ENCODE results near the gene LRRC37A3. TPM values are rescaled to one million over a fixed set of nuclear protein-coding genes. Genes with fewer than 3 reads are reported as not detected.

The LRRC37A3 gene
- total RNA-seq, 1 experiment from 2014 or later: 5.8 TPM

DNA sequence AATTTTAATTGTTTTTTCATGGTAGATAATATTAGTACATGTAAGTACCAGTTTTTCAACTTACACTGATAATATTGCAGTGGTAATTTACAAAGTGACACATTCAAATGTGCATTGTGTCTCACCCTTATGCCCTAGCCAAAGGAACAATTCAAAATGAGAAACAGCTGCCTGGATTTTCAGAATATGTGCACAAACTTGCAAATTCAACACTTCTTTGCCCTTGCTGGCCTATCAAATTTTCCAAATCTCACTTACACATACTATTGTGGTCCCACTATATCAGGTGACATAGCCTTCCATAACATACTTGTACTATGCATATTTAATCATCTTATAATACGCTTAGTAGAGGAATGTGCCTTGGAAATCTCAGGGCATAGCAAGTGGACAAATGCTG lies 32.6 kb upstream of the LRRC37A3 start:
- TF ChIP-seq, protein P1, sequence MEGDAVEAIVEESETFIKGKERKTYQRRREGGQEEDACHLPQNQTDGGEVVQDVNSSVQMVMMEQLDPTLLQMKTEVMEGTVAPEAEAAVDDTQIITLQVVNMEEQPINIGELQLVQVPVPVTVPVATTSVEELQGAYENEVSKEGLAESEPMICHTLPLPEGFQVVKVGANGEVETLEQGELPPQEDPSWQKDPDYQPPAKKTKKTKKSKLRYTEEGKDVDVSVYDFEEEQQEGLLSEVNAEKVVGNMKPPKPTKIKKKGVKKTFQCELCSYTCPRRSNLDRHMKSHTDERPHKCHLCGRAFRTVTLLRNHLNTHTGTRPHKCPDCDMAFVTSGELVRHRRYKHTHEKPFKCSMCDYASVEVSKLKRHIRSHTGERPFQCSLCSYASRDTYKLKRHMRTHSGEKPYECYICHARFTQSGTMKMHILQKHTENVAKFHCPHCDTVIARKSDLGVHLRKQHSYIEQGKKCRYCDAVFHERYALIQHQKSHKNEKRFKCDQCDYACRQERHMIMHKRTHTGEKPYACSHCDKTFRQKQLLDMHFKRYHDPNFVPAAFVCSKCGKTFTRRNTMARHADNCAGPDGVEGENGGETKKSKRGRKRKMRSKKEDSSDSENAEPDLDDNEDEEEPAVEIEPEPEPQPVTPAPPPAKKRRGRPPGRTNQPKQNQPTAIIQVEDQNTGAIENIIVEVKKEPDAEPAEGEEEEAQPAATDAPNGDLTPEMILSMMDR (IDR thresholded peaks at IDR 0.05; ENCODE audit: insufficient read depth in 1 of 2, low read depth in 1 of 2, low read length in 1 of 2, severe bottlenecking in 1 of 2, unreplicated experiment in 1 of 2): no peak
- BruUV-seq (replicated peaks): no TSS peak
- no peak overlapping the region for H3K4me3 Mint-ChIP-seq (ENCODE audit: unreplicated experiment)
- H3K4me3 ChIP-seq (ENCODE audit: low read depth, low read length): no peak overlapping the region
- no peaks in the 10 kb centered on the region for H3K27me3 ChIP-seq (replicated peaks; ENCODE audit: control insufficient read depth, insufficient read depth, low read length)
- H3K4me1 ChIP-seq: no peaks in the 10 kb centered on the region
- H3K36me3 Mint-ChIP-seq (ENCODE audit: insufficient read depth, unreplicated experiment): no peaks in the 10 kb centered on the region
- intact Hi-C loops (cut with micrococcal nuclease; ENCODE audit: unreplicated experiment): no loop called here
- H3K27me3 Mint-ChIP-seq (ENCODE audit: insufficient read depth, unreplicated experiment): no peaks in the 10 kb centered on the region
- H3K4me1 Mint-ChIP-seq (ENCODE audit: low read depth, unreplicated experiment): no peaks in the 10 kb centered on the region
- no peak for DNase-seq
- H3K36me3 ChIP-seq (ENCODE audit: control insufficient read depth, insufficient read depth, low read length): no peaks in the 10 kb centered on the region
- H3K9me3 ChIP-seq: no peaks in the 10 kb centered on the region
- ChIA-PET CTCF (no interaction called here), POLR2A (no interaction called here)
- no peaks in the 10 kb centered on the region for H3K9me3 Mint-ChIP-seq (ENCODE audit: unreplicated experiment)
- H3K27ac Mint-ChIP-seq (ENCODE audit: unreplicated experiment): no peak overlapping the region

DNA sequence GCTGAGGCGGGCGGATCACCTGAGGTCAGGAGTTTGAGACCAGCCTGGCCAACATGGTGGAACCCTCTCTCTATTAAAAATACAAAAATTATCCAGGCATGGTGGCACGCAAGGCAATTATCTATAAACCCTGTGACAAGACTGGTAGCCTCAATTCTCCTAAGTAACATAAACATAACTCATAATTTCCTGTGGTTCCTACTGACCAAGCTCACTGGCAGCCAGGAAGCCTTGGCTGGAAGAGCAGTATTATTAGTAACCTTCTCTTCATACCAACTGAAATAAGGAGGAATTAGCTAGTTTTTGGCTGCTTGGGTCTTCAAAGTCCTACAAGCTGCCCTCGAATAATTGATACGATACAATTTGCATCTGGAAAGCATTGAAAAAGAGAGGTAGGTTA lies 31.6 kb upstream of the LRRC37A3 start:
- Histone ChIP-seq H3K4me1 (no peaks in the 10 kb centered on the region), H3K4me3 (ENCODE audit: low read depth, low read length) (no peak overlapping the region), H3K36me3 (ENCODE audit: control insufficient read depth, insufficient read depth, low read length) (no peaks in the 10 kb centered on the region), H3K9me3 (no peaks in the 10 kb centered on the region), H3K27me3 (replicated peaks; ENCODE audit: control insufficient read depth, insufficient read depth, low read length) (no peaks in the 10 kb centered on the region)
- Mint-ChIP-seq H3K27me3 (ENCODE audit: insufficient read depth, unreplicated experiment) (no peaks in the 10 kb centered on the region), H3K27ac (ENCODE audit: unreplicated experiment) (no peak overlapping the region), H3K36me3 (ENCODE audit: insufficient read depth, unreplicated experiment) (no peaks in the 10 kb centered on the region), H3K4me1 (ENCODE audit: low read depth, unreplicated experiment) (no peaks in the 10 kb centered on the region), H3K4me3 (ENCODE audit: unreplicated experiment) (no peak overlapping the region), H3K9me3 (ENCODE audit: unreplicated experiment) (no peaks in the 10 kb centered on the region)
- ChIA-PET POLR2A (no interaction called here), CTCF (no interaction called here)
- TF ChIP-seq, protein P1 (IDR thresholded peaks at IDR 0.05; ENCODE audit: insufficient read depth in 1 of 2, low read depth in 1 of 2, low read length in 1 of 2, severe bottlenecking in 1 of 2, unreplicated experiment in 1 of 2): no peak
- intact Hi-C loops (cut with micrococcal nuclease; ENCODE audit: unreplicated experiment): no loop called here
- DNase-seq: no peak
- no TSS peak for BruUV-seq (replicated peaks)

DNA sequence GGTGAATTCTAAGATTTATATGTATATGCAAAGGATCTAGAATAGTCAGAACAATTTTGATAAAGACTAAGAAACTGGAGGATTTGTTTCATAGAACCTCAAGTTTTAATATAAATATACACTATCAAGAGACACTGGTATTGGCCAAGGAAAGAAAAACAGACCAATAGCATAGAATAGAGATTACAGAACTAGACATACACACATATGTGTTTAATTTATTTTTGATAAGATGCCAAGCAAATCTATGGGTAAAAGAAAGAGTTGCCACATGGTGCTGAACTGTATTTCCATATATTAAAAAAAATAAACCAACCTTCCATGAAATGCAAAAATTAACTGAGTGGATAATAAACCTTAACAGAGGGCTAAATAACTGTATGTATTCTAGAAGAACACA lies 27.9 kb upstream of the LRRC37A3 start:
- Mint-ChIP-seq H3K4me1 (ENCODE audit: low read depth, unreplicated experiment) (no peaks in the 10 kb centered on the region), H3K27me3 (ENCODE audit: insufficient read depth, unreplicated experiment) (no peaks in the 10 kb centered on the region), H3K4me3 (ENCODE audit: unreplicated experiment) (no peak overlapping the region), H3K27ac (ENCODE audit: unreplicated experiment) (no peak overlapping the region), H3K36me3 (ENCODE audit: insufficient read depth, unreplicated experiment) (peaks cover 2% of the 10 kb centered on the region), H3K9me3 (ENCODE audit: unreplicated experiment) (no peaks in the 10 kb centered on the region)
- TF ChIP-seq, protein P1 (IDR thresholded peaks at IDR 0.05; ENCODE audit: insufficient read depth in 1 of 2, low read depth in 1 of 2, low read length in 1 of 2, severe bottlenecking in 1 of 2, unreplicated experiment in 1 of 2): no peak
- Histone ChIP-seq H3K36me3 (ENCODE audit: control insufficient read depth, insufficient read depth, low read length) (no peaks in the 10 kb centered on the region), H3K9me3 (no peaks in the 10 kb centered on the region), H3K27me3 (replicated peaks; ENCODE audit: control insufficient read depth, insufficient read depth, low read length) (no peaks in the 10 kb centered on the region), H3K4me1 (no peaks in the 10 kb centered on the region), H3K4me3 (ENCODE audit: low read depth, low read length) (no peak overlapping the region)
- intact Hi-C loops (cut with micrococcal nuclease; ENCODE audit: unreplicated experiment): no loop called here
- BruUV-seq (replicated peaks): no TSS peak
- no peak for DNase-seq
- CTCF ChIA-PET: interaction anchor here (0.9 kb wide), 1 partner anchor 328 kb away, joined by 3 read pairs; no protein-coding TSS in a partner anchor
- POLR2A ChIA-PET: no interaction called here
